CD14-positive monocyte (primary cell): ENCODE measurements around the gene ITGB2. TPM values are rescaled to one million over a fixed set of nuclear protein-coding genes. Genes with fewer than 3 reads are reported as not detected.

ENCODE experiments used
- DNase-seq, 3 donors: peaks; one replicate each; pipeline ENCODE4 v3.0.0-alpha.2; 2011 to 2022
- H2AFZ ChIP-seq: 2 replicates; pipeline ENCODE4 v1.6.0; 2012; ENCODE audit warnings: mild to moderate bottlenecking, low read depth, low read length, inconsistent platforms; ENCODE audit not compliant: insufficient read depth, poor library complexity, severe bottlenecking
- H3K27ac ChIP-seq, 2 donors: 1 replicate in 1 of 2; 2 replicates in 1 of 2; pipeline ENCODE4 v1.5.1; 2012 to 2013; ENCODE audit warnings: low read length in 2 of 2, control low read depth in 1 of 2, inconsistent platforms in 1 of 2, low read depth in 1 of 2, mild to moderate bottlenecking in 1 of 2
- H3K27me3 ChIP-seq, 2 donors: one replicate each; pipeline versions ENCODE4 v1.6.0 to v1.6.1; 2011 to 2013; ENCODE audit warnings: low read length in 2 of 2; ENCODE audit not compliant: control insufficient read depth in 2 of 2, insufficient read depth in 2 of 2
- H3K36me3 ChIP-seq, 2 donors: replicated peaks in 1 of 2; 1 replicate in 1 of 2; 2 replicates in 1 of 2; pipeline versions ENCODE4 v1.5.1 to v1.6.1; 2012 to 2013; ENCODE audit warnings: low read length in 2 of 2, control low read depth in 1 of 2, inconsistent platforms in 1 of 2, mild to moderate bottlenecking in 1 of 2; ENCODE audit not compliant: insufficient read depth in 2 of 2, control insufficient read depth in 1 of 2
- H3K4me1 ChIP-seq, 2 donors: 1 replicate in 1 of 2; 2 replicates in 1 of 2; pipeline versions ENCODE4 v1.5.1 to v1.6.1; 2012 to 2013; ENCODE audit warnings: low read length in 2 of 2, control low read depth in 1 of 2, inconsistent platforms in 1 of 2, mild to moderate bottlenecking in 1 of 2, moderate library complexity in 1 of 2; ENCODE audit not compliant: insufficient read depth in 2 of 2, control insufficient read depth in 1 of 2
- H3K4me2 ChIP-seq: replicated peaks from 2 replicates; pipeline ENCODE3; 2012; ENCODE audit warnings: low read length, moderate library complexity, mild to moderate bottlenecking; ENCODE audit not compliant: poor library complexity, severe bottlenecking; ENCODE audit errors: extremely low read depth
- H3K4me3 ChIP-seq, 3 experiments: fragments of 200-600 bp in 1 of 3; sonication (generic) in 1 of 3; replicated peaks in 1 of 3; 1 replicate in 2 of 3; 2 replicates in 1 of 3; pipeline ENCODE4 v1.5.1; 2011 to 2013; ENCODE audit warnings: low read length in 3 of 3, mild to moderate bottlenecking in 3 of 3, control low read depth in 2 of 3, low read depth in 2 of 3, inconsistent platforms in 1 of 3, moderate library complexity in 1 of 3
- H3K79me2 ChIP-seq: 2 replicates; pipeline ENCODE4 v1.6.0; 2012; ENCODE audit warnings: mild to moderate bottlenecking, control low read depth, inconsistent platforms, low read length, moderate library complexity; ENCODE audit not compliant: insufficient read depth
- H3K9ac ChIP-seq: 2 replicates; pipeline ENCODE4 v1.6.0; 2017; ENCODE audit warnings: low read length, mild to moderate bottlenecking; ENCODE audit not compliant: insufficient read depth, poor library complexity, severe bottlenecking
- H3K9me3 ChIP-seq, 2 donors: replicated peaks in 1 of 2; 1 replicate in 1 of 2; 2 replicates in 1 of 2; pipeline versions ENCODE4 v1.5.1 to v1.6.1; 2012 to 2013; ENCODE audit warnings: low read length in 2 of 2, control low read depth in 1 of 2; ENCODE audit not compliant: control insufficient read depth in 1 of 2, insufficient read depth in 1 of 2
- H4K20me1 ChIP-seq: 2 replicates; pipeline ENCODE4 v1.6.0; 2012; ENCODE audit warnings: mild to moderate bottlenecking, low read length, control low read depth, moderate library complexity; ENCODE audit not compliant: insufficient read depth
- H3K27ac Mint-ChIP-seq, 7 donors: one replicate each; pipeline ENCODE4 v1.8.0; 2020; ENCODE audit warnings: mild to moderate bottlenecking in 7 of 7, mixed read lengths in 7 of 7, moderate library complexity in 6 of 7, inconsistent platforms in 2 of 7
- H3K27me3 Mint-ChIP-seq, 3 donors: one replicate each; pipeline ENCODE4 v1.8.0; 2021 to 2022; ENCODE audit warnings: low read depth in 3 of 3, mild to moderate bottlenecking in 3 of 3, mixed read lengths in 3 of 3, moderate library complexity in 3 of 3, inconsistent platforms in 1 of 3
- H3K36me3 Mint-ChIP-seq, 2 donors: one replicate each; pipeline ENCODE4 v1.8.0; 2020; ENCODE audit warnings: mixed read lengths in 2 of 2, inconsistent platforms in 1 of 2, mild to moderate bottlenecking in 1 of 2
- H3K4me1 Mint-ChIP-seq: one replicate; pipeline ENCODE4 v1.8.0; 2020; ENCODE audit warnings: mild to moderate bottlenecking, mixed read lengths
- H3K4me3 Mint-ChIP-seq, 2 donors: one replicate each; pipeline ENCODE4 v1.8.0; 2020; ENCODE audit warnings: mild to moderate bottlenecking in 2 of 2, mixed read lengths in 2 of 2, moderate library complexity in 1 of 2
- H3K9me3 Mint-ChIP-seq, 7 donors: one replicate each; pipeline ENCODE4 v1.8.0; 2020 to 2022; ENCODE audit warnings: mixed read lengths in 7 of 7, mild to moderate bottlenecking in 6 of 7, moderate library complexity in 6 of 7, inconsistent platforms in 2 of 7
- CTCF ChIP-seq: fragments of 200-600 bp; IDR thresholded peaks from one replicate; pipeline ENCODE4 v1.8.0; 2022; ENCODE audit warnings: antibody characterized with exemption, mild to moderate bottlenecking
- WGBS: methylation state at CpG from one replicate; pipeline ENCODE4 v1.1.5; 2013; ENCODE audit warnings: missing lambda C conversion rate; ENCODE audit not compliant: insufficient coverage; 5-methylcytosine and 5-hydroxymethylcytosine counted together
- intact Hi-C, 2 donors: fragments of 100-400 bp; cut with micrococcal nuclease; formaldehyde crosslinking; loops; one replicate each; pipeline versions ENCODE4 v1.15.0 to v1.15.1; 2023
- polyA plus RNA-seq, 3 donors: library from polyadenylated mRNA; depleted of rRNA in 1 of 3; unstranded in 2 of 3; stranded (reverse) in 1 of 3; fragments of 300-500 nt in 2 of 3; fragments of >200 nt in 1 of 3; fragmentation: Illumina TruSeq in 2 of 3; gene quantifications; 1 replicate in 2 of 3; 2 replicates in 1 of 3; pipeline ENCODE4 v1.2.3, GENCODE V29; 2012 to 2021

The ITGB2 gene
- polyA plus RNA-seq, 3 donors, result 1,470 to 1,628 (median 1,602) TPM

- Histone ChIP-seq H3K79me2 (peaks cover 44% of the 10 kb centered on the region), H2AFZ (no peak overlapping the region), H3K4me1 (peaks cover 20 to 29% of the 10 kb centered on the region in 2 donors), H3K4me3 (peak overlapping the region in 1 of 3 experiments; percentile 84), H3K4me2 (peak overlapping the region; percentile 94), H3K27me3 (no peaks in the 10 kb centered on the region), H3K9me3 (peaks cover 3 to 6% of the 10 kb centered on the region in 2 donors), H3K27ac (no peak overlapping the region), H3K36me3 (peaks cover 21 to 27% of the 10 kb centered on the region in 2 donors), H4K20me1 (peaks cover 19% of the 10 kb centered on the region), H3K9ac (no peak overlapping the region)
- peaks cover 0 to 9% (median 7%) of the 10 kb centered on the region in 7 donors for H3K9me3 Mint-ChIP-seq
- H3K27me3 Mint-ChIP-seq, result peaks cover 0 to 2% (median 2%) of the 10 kb centered on the region in 3 donors
- H3K36me3 Mint-ChIP-seq, result peaks cover 37 to 42% of the 10 kb centered on the region in 2 donors
- no peak for TF ChIP-seq CTCF
- H3K4me3 Mint-ChIP-seq, result peak overlapping the region in 1 of 2 donors; percentile 48
- WGBS, result 94% methylated on average over 8 of the region's 8 CpGs
- peak overlapping the region in 1 of 7 donors; percentile 35 for H3K27ac Mint-ChIP-seq
- intact Hi-C loops, result no loop called here
- DNase-seq, result no peak
- H3K4me1 Mint-ChIP-seq, result peaks cover 27% of the 10 kb centered on the region
Observed at GRCh38 chr21:44941567-44941966, 20.9 kb upstream of the ITGB2 start.

- Histone ChIP-seq H3K27ac (peak overlapping the region in 1 of 2 donors; percentile 39), H4K20me1 (peaks cover 22% of the 10 kb centered on the region), H3K79me2 (peaks cover 40% of the 10 kb centered on the region), H2AFZ (peak overlapping the region; percentile 86), H3K9me3 (peaks cover 3 to 6% of the 10 kb centered on the region in 2 donors), H3K36me3 (peaks cover 17 to 19% of the 10 kb centered on the region in 2 donors), H3K4me1 (peaks cover 20 to 29% of the 10 kb centered on the region in 2 donors), H3K27me3 (no peaks in the 10 kb centered on the region), H3K9ac (peak overlapping the region; percentile 69), H3K4me2 (peak overlapping the region; percentile 94), H3K4me3 (peak overlapping the region; percentile 55 to 84 (median 55))
- intact Hi-C loops, result no loop called here
- peak overlapping the region; percentile 83 to 92 for H3K4me3 Mint-ChIP-seq
- H3K27ac Mint-ChIP-seq, result peak overlapping the region in 4 of 7 donors; percentile 46 to 85 (median 65)
- peaks cover 27% of the 10 kb centered on the region for H3K4me1 Mint-ChIP-seq
- peak in 1 of 3 donors; percentile 5 for DNase-seq
- peaks cover 0 to 2% (median 2%) of the 10 kb centered on the region in 3 donors for H3K27me3 Mint-ChIP-seq
- TF ChIP-seq CTCF, result no peak
- under 1% methylated on average over 51 of the region's 53 CpGs for whole genome bisulfite sequencing
- H3K9me3 Mint-ChIP-seq, result peaks cover 0 to 9% (median 7%) of the 10 kb centered on the region in 7 donors
- H3K36me3 Mint-ChIP-seq, result peaks cover 27 to 34% of the 10 kb centered on the region in 2 donors
Observed at GRCh38 chr21:44940116-44940631, 19.5 kb upstream of the ITGB2 start.
